HG03066 (cell line): ENCODE measurements around the gene NCKAP5.

ENCODE experiments used
- ATAC-seq: cut with Tn5 transposase; IDR thresholded peaks from one replicate; pipeline ENCODE4 v1.9.1; 2021; ENCODE audit warnings: low read depth; ENCODE audit not compliant: unreplicated experiment

NCKAP5 gene

GRCh38 chr2:133304344-133304743, 263.9 kb downstream of the NCKAP5 start:
- no peak for ATAC-seq

- no peak for ATAC-seq
Observed at GRCh38 chr2:133303150-133303549, 265.1 kb downstream of the NCKAP5 start.

- no peak for ATAC-seq
Observed at GRCh38 chr2:133296401-133296800, 271.9 kb downstream of the NCKAP5 start.

GRCh38 chr2:133293544-133294353, 274.5 kb downstream of the NCKAP5 start:
- no peak for ATAC-seq

GRCh38 chr2:133292259-133292658, 276.0 kb downstream of the NCKAP5 start:
- ATAC-seq = no peak

- ATAC-seq = no peak
Observed at GRCh38 chr2:133287709-133288108, 280.6 kb downstream of the NCKAP5 start.

GRCh38 chr2:133286326-133286922, 281.8 kb downstream of the NCKAP5 start:
- ATAC-seq = no peak

- no peak for ATAC-seq
Observed at GRCh38 chr2:133273031-133273430, 295.2 kb downstream of the NCKAP5 start.

- no peak for ATAC-seq
Observed at GRCh38 chr2:133271105-133271504, 297.2 kb downstream of the NCKAP5 start.

- ATAC-seq = no peak
Observed at GRCh38 chr2:133270550-133270949, 297.7 kb downstream of the NCKAP5 start.

GRCh38 chr2:133266926-133267590, 301.2 kb downstream of the NCKAP5 start:
- ATAC-seq = no peak

GRCh38 chr2:133266041-133266925, 302.0 kb downstream of the NCKAP5 start:
- no peak for ATAC-seq

- ATAC-seq = no peak
Observed at GRCh38 chr2:133265432-133265949, 302.8 kb downstream of the NCKAP5 start.

- ATAC-seq = no peak
Observed at GRCh38 chr2:133264989-133265401, 303.3 kb downstream of the NCKAP5 start.

GRCh38 chr2:133262893-133263292, 305.4 kb downstream of the NCKAP5 start:
- no peak for ATAC-seq

- no peak for ATAC-seq
Observed at GRCh38 chr2:133255360-133255759, 312.9 kb downstream of the NCKAP5 start.

- no peak for ATAC-seq
Observed at GRCh38 chr2:133253793-133254192, 314.5 kb downstream of the NCKAP5 start.

GRCh38 chr2:133252780-133253355, 315.4 kb downstream of the NCKAP5 start:
- no peak for ATAC-seq

- ATAC-seq = no peak
Observed at GRCh38 chr2:133249362-133249761, 318.9 kb downstream of the NCKAP5 start.

- ATAC-seq = no peak
Observed at GRCh38 chr2:133248264-133248663, 320.0 kb downstream of the NCKAP5 start.
